ENCODE results near the gene IQCH.

DNA sequence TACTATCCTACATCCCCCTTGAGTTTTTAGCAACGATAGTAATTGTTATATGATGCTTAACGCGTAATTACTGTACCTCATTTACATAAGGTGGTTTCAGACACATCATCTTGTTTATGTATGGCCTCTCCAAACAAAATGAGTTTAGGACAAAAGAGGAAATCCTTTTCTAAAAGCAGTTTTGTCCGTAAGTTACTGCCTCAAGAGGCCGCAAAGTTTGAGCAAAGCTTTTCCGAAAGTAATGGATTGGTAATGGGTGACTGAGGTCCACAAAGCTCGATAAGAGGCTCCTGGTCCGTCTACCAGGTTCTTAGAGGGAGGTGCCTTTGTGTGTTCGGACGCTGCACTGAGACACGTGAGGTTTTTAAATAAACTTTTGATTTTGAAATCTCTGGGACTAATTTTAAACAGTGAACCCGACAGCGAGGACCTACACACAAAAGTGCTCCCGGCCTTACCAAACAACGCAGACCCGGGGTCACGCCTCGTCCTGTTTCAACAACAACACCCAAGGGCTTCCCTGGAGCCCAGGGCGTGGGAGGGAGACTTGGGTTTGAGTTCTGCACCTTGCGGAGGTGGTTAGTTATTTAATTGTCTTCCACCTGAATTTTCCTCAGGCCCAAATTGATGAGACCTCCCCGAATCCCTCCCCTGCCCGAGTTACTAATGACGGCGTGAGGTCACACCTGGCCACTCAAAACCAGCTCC, 265.9 kb downstream of the IQCH start:
- TF ChIP-seq, protein P1, sequence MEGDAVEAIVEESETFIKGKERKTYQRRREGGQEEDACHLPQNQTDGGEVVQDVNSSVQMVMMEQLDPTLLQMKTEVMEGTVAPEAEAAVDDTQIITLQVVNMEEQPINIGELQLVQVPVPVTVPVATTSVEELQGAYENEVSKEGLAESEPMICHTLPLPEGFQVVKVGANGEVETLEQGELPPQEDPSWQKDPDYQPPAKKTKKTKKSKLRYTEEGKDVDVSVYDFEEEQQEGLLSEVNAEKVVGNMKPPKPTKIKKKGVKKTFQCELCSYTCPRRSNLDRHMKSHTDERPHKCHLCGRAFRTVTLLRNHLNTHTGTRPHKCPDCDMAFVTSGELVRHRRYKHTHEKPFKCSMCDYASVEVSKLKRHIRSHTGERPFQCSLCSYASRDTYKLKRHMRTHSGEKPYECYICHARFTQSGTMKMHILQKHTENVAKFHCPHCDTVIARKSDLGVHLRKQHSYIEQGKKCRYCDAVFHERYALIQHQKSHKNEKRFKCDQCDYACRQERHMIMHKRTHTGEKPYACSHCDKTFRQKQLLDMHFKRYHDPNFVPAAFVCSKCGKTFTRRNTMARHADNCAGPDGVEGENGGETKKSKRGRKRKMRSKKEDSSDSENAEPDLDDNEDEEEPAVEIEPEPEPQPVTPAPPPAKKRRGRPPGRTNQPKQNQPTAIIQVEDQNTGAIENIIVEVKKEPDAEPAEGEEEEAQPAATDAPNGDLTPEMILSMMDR (IDR thresholded peaks at IDR 0.05): no peak
- no peak for TF ChIP-seq POLR2A (IDR thresholded peaks at IDR 0.05)

Data from sigmoid colon (tissue), 3 donors.